IMR-90 (cell line): ENCODE data around the gene TFE3. TPM values are rescaled to one million over a fixed set of nuclear protein-coding genes. Genes with fewer than 3 reads are reported as not detected.

Source experiments
- polyA plus RNA-seq, 3 experiments: library from polyadenylated mRNA; depleted of rRNA; stranded (reverse); fragments of >200 nt; gene quantifications; 2 replicates each; pipeline ENCODE4 v1.2.3, GENCODE V29; 2012; ENCODE audit warnings: low replicate concordance in 1 of 3
- total RNA-seq: library from RNA; depleted of rRNA; stranded (reverse); fragments of >200 nt; gene quantifications from 2 replicates; pipeline ENCODE4 v1.2.3, GENCODE V29; 2012
- TF ChIP-seq, protein P1 (sequence below): fragments of 150-350 bp; IDR thresholded peaks from 2 replicates; pipeline ENCODE4 v1.6.1; 2017; ENCODE audit warnings: mild to moderate bottlenecking, antibody characterized with exemption, low read length, low read depth

The TFE3 gene
- total and polyA plus RNA-seq, 2 of the 4 experiments (the other 2 are of a cell fraction), result 24.4 to 40.5 TPM

DNA sequence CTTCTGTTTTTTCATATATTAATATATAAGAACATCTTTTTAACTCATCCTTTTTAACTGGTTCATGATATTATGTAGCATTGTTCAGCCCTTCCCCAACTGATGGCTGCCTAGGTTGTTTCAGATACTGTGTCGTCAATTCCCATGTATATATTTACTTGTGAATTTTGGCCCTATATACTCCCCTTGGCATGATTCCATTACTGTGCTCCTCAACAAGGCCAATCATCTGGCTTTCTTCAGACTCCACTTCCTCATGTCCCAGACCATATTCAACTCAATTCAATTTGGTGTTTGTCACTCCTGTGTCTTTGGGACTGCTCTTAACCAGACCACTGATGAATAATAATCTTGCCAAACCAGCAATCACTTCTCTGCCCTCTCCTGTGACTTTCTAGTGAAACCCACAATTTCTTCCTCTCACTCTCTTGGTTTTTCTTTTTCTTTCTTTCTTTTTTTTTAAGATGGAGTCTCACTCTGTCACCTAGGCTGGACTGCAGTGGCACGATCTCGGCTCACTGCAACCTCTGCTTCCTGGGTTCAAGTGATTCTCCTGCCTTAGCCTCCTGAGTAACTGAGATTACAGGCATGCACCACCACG is 39.2 kb upstream of the TFE3 start (continued):
- TF ChIP-seq, protein P1, sequence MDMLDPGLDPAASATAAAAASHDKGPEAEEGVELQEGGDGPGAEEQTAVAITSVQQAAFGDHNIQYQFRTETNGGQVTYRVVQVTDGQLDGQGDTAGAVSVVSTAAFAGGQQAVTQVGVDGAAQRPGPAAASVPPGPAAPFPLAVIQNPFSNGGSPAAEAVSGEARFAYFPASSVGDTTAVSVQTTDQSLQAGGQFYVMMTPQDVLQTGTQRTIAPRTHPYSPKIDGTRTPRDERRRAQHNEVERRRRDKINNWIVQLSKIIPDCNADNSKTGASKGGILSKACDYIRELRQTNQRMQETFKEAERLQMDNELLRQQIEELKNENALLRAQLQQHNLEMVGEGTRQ, result no peak
